A549 (cell line): Measurements from ENCODE around the gene MYH1. TPM values are rescaled to one million over a fixed set of nuclear protein-coding genes. Genes with fewer than 3 reads are reported as not detected.

Source experiments
- ATAC-seq, 2 experiments: fragments of 200-7000 bp in 1 of 2; fragments of >200 bp in 1 of 2; cut with Nextera tagmentation in 1 of 2; cut with Tn5 transposase in 1 of 2; 3 replicates each; pipeline versions ENCODE4 v1.8.0 to v1.9.1; 2018 to 2020; ENCODE audit warnings: mild to moderate bottlenecking in 1 of 2, moderate library complexity in 1 of 2
- CTCF ChIA-PET: fragments of 300-600 bp; sonication (Branson Sonifier 250); formaldehyde crosslinking; extraction: SDS; loops from one replicate; lab custom pipeline; 2021; ENCODE audit warnings: antibody characterized with exemption, inconsistent platforms; lab: Yijun Ruan, JAX
- POLR2A ChIA-PET: fragments of 350-600 bp; formaldehyde crosslinking; extraction: SDS; loops from one replicate; lab custom pipeline; 2021; ENCODE audit warnings: antibody characterized with exemption, inconsistent platforms; lab: Yijun Ruan, JAX
- DNase-seq, 2 experiments: peaks; one replicate each; pipeline versions ENCODE4 v3.0.0 to v3.0.0-alpha.2; 2011 to 2016; ENCODE audit warnings: low read depth in 1 of 2, low spot score in 1 of 2
- FAIRE-seq: peaks from 2 replicates; lab custom pipeline; 2011; peaks lifted over from hg19 to GRCh38; lab: Jason Lieb, UNC
- H3K27ac ChIP-seq, 2 experiments: fragments of >200 bp; sonication (Bioruptor Twin); formaldehyde crosslinking; 3 replicates each; pipeline ENCODE4 v1.5.1; 2016 to 2017
- H3K4me1 ChIP-seq: fragments of >200 bp; sonication (Bioruptor Twin); formaldehyde crosslinking; 3 replicates; pipeline ENCODE4 v1.6.1; 2016
- H3K4me2 ChIP-seq: fragments of >200 bp; sonication (Bioruptor Twin); formaldehyde crosslinking; 3 replicates; pipeline ENCODE4 v1.6.1; 2016
- H3K4me3 ChIP-seq: fragments of >200 bp; sonication (Bioruptor Twin); formaldehyde crosslinking; 3 replicates; pipeline ENCODE4 v1.5.1; 2016
- H3K9me3 ChIP-seq: fragments of >200 bp; sonication (Bioruptor Twin); formaldehyde crosslinking; 3 replicates; pipeline ENCODE4 v1.6.1; 2016
- BCL3 ChIP-seq: fragments of >200 bp; sonication (Bioruptor Twin); formaldehyde crosslinking; IDR thresholded peaks from 3 replicates; pipeline ENCODE4 v1.6.1; 2016
- CBX8 ChIP-seq: fragments of 200-600 bp; sonication (generic); IDR thresholded peaks from 2 replicates; pipeline ENCODE4 v1.6.1; 2016
- CHD4 ChIP-seq: fragments of 200-600 bp; sonication (generic); IDR thresholded peaks from 2 replicates; pipeline ENCODE4 v1.6.1; 2016; ENCODE audit warnings: antibody characterized with exemption, mild to moderate bottlenecking, borderline replicate concordance
- CTCF ChIP-seq: fragments of >200 bp; sonication (Bioruptor Twin); formaldehyde crosslinking; IDR thresholded peaks from 3 replicates; pipeline ENCODE4 v1.5.1; 2016
- EHMT2 ChIP-seq: fragments of 200-600 bp; sonication (generic); IDR thresholded peaks from 2 replicates; pipeline ENCODE4 v1.6.1; 2016; ENCODE audit warnings: antibody characterized with exemption, low read depth, mild to moderate bottlenecking, moderate library complexity
- ELK1 ChIP-seq: fragments of 150-350 bp; IDR thresholded peaks from 2 replicates; pipeline ENCODE4 v1.6.1; 2014; ENCODE audit warnings: low read depth, mild to moderate bottlenecking, low read length
- FOSB ChIP-seq: fragments of 250-450 bp; sonication (Bioruptor Pico); IDR thresholded peaks from 2 replicates; pipeline ENCODE4 v1.5.0; 2020; ENCODE audit warnings: mild to moderate bottlenecking, moderate library complexity
- HDAC2 ChIP-seq: fragments of 200-600 bp; sonication (generic); IDR thresholded peaks from 2 replicates; pipeline ENCODE4 v1.6.1; 2016
- HES2 ChIP-seq: fragments of >200 bp; sonication (Bioruptor Twin); formaldehyde crosslinking; IDR thresholded peaks from 2 replicates; pipeline ENCODE4 v1.6.1; 2016
- HMGXB4 ChIP-seq: fragments of 250-450 bp; sonication (Bioruptor Pico); IDR thresholded peaks from 2 replicates; pipeline ENCODE4 v1.5.0; 2021; ENCODE audit warnings: mild to moderate bottlenecking, moderate library complexity, borderline replicate concordance
- HOXA7 ChIP-seq: fragments of 250-450 bp; sonication (Bioruptor Pico); IDR thresholded peaks from 2 replicates; pipeline ENCODE4 v1.5.0; 2020; ENCODE audit warnings: mild to moderate bottlenecking, moderate library complexity
- KDM5A ChIP-seq: fragments of 200-600 bp; sonication (generic); IDR thresholded peaks from 2 replicates; pipeline ENCODE4 v1.6.1; 2016; ENCODE audit warnings: antibody characterized with exemption, mild to moderate bottlenecking
- NFE2L2 ChIP-seq: fragments of 150-350 bp; conservative IDR thresholded peaks from 2 replicates; pipeline ENCODE4 v1.6.1; 2014; ENCODE audit warnings: low read length
- PHF8 ChIP-seq: fragments of 200-600 bp; sonication (generic); IDR thresholded peaks from 2 replicates; pipeline ENCODE4 v1.6.1; 2016; ENCODE audit warnings: low read depth, mild to moderate bottlenecking, antibody characterized with exemption, moderate library complexity, borderline replicate concordance
- POLR2AphosphoS2 ChIP-seq: conservative IDR thresholded peaks from 2 replicates; pipeline ENCODE4 v1.6.1; 2012; ENCODE audit warnings: low read length, improper control_type of control experiment, inconsistent platforms
- RCOR1 ChIP-seq: fragments of 150-350 bp; IDR thresholded peaks from 2 replicates; pipeline ENCODE4 v1.6.1; 2014; ENCODE audit warnings: antibody characterized with exemption, low read length, low read depth
- RFX5 ChIP-seq: fragments of 450-650 bp; IDR thresholded peaks from 2 replicates; pipeline ENCODE4 v1.7.1; 2014; ENCODE audit warnings: antibody characterized with exemption, mild to moderate bottlenecking, moderate library complexity
- RNF2 ChIP-seq: fragments of 200-600 bp; sonication (generic); IDR thresholded peaks from 2 replicates; pipeline ENCODE4 v1.6.1; 2016; ENCODE audit warnings: low read depth, mild to moderate bottlenecking, antibody characterized with exemption, moderate library complexity, borderline replicate concordance
- SMC3 ChIP-seq: fragments of >200 bp; sonication (Bioruptor Twin); formaldehyde crosslinking; IDR thresholded peaks from 3 replicates; pipeline ENCODE4 v1.6.1; 2018; ENCODE audit warnings: inconsistent platforms
- USF2 ChIP-seq: fragments of 450-650 bp; IDR thresholded peaks from 2 replicates; pipeline ENCODE4 v1.6.1; 2014; ENCODE audit warnings: antibody characterized with exemption
- WGBS: methylation state at CpG from one replicate; pipeline ENCODE4 v1.1.6; 2017; ENCODE audit errors: missing lambda C conversion rate; 5-methylcytosine and 5-hydroxymethylcytosine counted together
- polyA plus RNA-seq, 4 experiments: library from polyadenylated mRNA; depleted of rRNA in 3 of 4; stranded (reverse); fragments of >200 nt; fragmentation: RNase III in 1 of 4; extraction: RNeasy Plus Mini Kit Qiagen cat#74134 plus additional on column Dnase treatment in 1 of 4; gene quantifications; 2 replicates in 3 of 4; 3 replicates in 1 of 4; pipeline ENCODE4 v1.2.3, GENCODE V29; 2011 to 2017

Gene MYH1
- polyA plus RNA-seq, 2 of the 4 experiments (the other 2 are of a cell fraction) = not detected

GRCh38 chr17:10512856-10513255 lies 5.5 kb downstream of the MYH1 start:
- no peak for TF ChIP-seq HOXA7
- TF ChIP-seq EHMT2 = no peak
- TF ChIP-seq FOSB (CRISPR knock-in tag) = no peak
- TF ChIP-seq SMC3 = no peak
- TF ChIP-seq CHD4 = no peak
- no peak for TF ChIP-seq BCL3
- no peak for TF ChIP-seq CBX8
- no peak for TF ChIP-seq USF2
- TF ChIP-seq PHF8 = no peak
- no peak for TF ChIP-seq CTCF
- no peak for TF ChIP-seq NFE2L2
- TF ChIP-seq HDAC2 = no peak
- TF ChIP-seq RCOR1 = no peak
- no peak for TF ChIP-seq POLR2AphosphoS2
- no peak for TF ChIP-seq RFX5
- TF ChIP-seq ELK1 = no peak
- TF ChIP-seq RNF2 = no peak
- no peak for TF ChIP-seq HES2
- POLR2A ChIA-PET = no interaction called here
- 0% methylated on average over 2 of the region's 2 CpGs for WGBS
- Histone ChIP-seq H3K9me3 (no peaks in the 10 kb centered on the region), H3K4me2 (no peak overlapping the region), H3K4me3 (no peak overlapping the region), H3K27ac (no peak overlapping the region), H3K4me1 (no peaks in the 10 kb centered on the region)
- FAIRE-seq (peak; percentile 59), DNase-seq (no peak), ATAC-seq (no peak)
- CTCF ChIA-PET = interaction anchor here (0.6 to 1.1 kb wide), 2 partner anchors 187 to 188 kb away, joined by 3 read pairs; no protein-coding TSS in a partner anchor

GRCh38 chr17:10499950-10500349 lies 18.4 kb downstream of the MYH1 start:
- TF ChIP-seq HMGXB4 (CRISPR knock-in tag) (no peak), KDM5A (no peak), BCL3 (no peak)
- POLR2A ChIA-PET = no interaction called here
- no peak for ATAC-seq
- H3K27ac ChIP-seq = no peak overlapping the region
- no peak for FAIRE-seq
- H3K4me1 ChIP-seq = no peaks in the 10 kb centered on the region
- H3K4me3 ChIP-seq = no peak overlapping the region
- no peak for DNase-seq
- no peak overlapping the region for H3K4me2 ChIP-seq
- 20% methylated on average over 3 of the region's 3 CpGs for WGBS
- CTCF ChIA-PET = no interaction called here
- H3K9me3 ChIP-seq = 0 out of 3 replicates have a peak, but pooled peaks cover 3% of the 10 kb centered on the region
